GM19397 (cell line): ENCODE data around the gene ZBTB40.

ENCODE experiments used
- ATAC-seq: cut with Tn5 transposase; IDR thresholded peaks from one replicate; pipeline ENCODE4 v1.9.1; 2021; ENCODE audit warnings: mild to moderate bottlenecking, moderate library complexity; ENCODE audit not compliant: unreplicated experiment

Gene ZBTB40

DNA sequence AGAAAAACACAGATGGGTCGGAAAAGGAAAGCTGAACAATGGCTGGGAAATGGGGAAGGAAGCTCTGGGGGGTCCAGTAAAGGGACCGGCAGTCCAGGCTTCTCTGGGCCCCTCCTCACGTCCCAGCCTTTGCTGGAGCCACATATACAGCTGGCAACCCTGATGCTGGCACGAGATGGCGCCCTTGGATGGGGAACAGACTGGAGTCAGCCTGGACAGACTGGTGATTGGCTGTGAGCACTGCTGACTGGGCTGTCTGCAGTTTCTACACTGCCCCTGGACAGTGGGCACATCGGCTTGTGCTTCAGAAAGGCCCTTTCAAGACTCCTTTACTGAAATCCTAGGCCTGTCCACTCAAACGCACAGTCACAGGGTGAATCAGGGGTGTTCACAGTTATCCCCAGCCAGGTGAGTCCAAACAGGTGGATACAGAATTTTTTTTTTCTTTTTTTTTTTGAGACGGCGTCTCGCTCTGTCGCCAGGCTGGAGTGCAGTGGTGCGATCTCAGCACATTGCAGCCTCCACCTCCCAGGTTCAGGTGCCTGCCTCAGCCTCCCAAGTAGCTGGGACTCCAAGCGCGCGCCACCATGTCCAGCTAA, 31.1 kb upstream of the ZBTB40 start:
- ATAC-seq = no peak

DNA sequence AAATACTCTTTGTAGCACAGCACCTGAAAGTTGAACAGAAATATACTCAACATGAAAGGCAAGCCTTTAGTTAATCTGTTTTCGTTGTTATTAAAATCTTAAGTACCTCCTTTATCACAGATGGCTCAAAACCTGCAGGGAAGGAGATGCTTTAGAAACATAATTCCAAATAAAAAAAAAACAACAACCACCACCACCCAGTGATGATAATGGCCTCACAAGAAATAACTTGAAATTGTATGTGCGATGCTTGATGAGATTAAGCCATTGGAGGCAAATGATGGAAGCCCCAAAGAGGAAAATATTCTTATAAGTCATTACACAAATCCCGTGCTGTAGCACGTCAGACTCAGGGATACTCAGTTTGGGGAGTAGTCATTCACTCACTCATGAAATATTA, 24.9 kb upstream of the ZBTB40 start:
- ATAC-seq = no peak

DNA sequence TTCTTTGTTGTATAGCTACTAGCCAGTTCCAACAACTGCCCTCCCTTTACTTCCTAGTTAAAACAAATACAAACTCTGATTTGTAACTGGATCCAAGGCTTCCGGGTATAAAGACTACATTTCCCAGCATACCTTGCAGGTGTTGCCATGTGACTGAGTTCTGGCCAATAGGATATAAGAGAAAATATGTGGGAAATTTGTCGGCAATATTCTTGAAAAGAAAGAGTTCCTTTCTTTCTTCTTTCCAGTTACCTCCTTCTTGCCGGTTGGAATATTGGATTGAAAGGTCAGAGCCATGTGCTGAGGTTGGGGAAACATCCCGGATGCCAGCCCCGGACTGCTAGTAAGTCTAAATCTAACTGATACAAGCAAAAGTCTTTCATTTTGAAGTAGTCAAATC, 23.0 kb upstream of the ZBTB40 start:
- ATAC-seq = no peak

DNA sequence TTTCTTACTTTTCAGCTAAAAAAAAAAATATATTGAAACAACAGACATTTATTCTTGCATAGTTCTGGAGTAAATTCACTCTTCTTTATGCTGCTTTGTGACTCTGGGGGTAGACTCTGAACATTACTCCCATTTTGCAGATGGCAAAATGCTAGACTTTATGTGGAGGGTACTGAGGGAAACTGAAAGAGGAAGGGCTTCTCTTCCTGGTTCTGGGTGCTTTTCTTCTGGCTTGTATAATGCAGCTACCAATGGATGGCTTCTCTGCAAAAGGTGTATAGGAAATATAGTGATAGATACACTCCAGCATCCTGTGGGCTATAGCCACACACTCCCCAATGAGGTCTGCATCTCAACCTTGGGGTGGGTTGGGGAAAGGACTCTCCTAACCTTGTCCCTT, 19.7 kb upstream of the ZBTB40 start:
- no peak for ATAC-seq

DNA sequence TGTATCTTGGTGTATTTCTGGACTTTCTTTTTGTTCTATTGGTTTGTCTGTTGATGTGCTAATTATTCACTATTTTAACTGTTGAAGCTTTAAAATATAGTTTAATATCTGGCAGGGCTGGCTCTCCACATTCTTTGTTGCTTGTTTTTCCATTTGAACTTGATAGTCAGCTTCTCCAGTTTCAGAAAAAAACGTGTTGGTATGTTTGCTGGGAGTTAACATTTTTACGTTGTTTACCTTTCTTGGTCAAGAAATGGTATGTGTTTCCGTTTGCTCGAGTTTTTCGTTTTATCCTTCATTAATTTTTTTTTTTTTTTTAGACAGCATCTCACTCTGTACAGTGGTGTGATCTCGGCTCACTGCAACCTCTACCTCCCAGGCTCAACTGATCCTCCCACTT, 16.9 kb upstream of the ZBTB40 start:
- ATAC-seq = no peak

DNA sequence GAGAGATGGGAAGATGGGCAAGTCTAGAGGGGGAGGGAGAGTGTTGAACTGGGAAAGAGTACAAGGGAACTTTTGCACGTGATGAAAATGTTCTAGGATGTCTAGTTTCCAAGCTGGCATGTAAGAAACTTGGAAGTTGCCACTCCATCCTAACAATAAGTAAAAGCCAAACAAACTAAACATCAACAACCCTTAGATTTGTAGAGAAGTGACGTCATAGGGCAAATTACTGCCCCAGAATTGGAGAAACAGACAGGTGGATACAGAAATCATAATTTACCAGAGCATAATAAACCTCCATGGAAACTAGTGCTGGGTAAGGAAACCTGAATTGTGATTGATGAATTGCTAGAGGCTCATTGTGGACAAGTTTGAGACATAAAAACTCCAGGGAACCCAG, 14.7 kb upstream of the ZBTB40 start:
- ATAC-seq = no peak

DNA sequence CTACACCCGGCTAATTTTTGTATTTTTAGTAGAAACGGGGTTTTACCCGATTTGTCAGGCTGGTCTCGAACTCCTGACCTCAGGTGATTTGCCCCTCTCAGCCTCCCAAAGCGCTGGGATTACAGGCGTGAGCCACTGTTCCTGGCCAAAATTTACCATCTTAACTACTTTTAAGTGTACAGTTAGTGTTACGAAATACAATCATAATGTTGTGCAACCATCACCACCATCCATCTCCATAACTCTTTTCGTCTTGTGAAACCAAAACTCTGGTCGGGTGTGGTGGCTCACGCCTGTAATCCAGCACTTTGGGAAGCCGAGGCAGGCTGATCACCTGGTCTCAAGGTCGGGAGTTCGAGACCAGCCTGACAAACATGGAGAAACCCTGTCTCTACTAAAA, 14.1 kb upstream of the ZBTB40 start:
- ATAC-seq = no peak

DNA sequence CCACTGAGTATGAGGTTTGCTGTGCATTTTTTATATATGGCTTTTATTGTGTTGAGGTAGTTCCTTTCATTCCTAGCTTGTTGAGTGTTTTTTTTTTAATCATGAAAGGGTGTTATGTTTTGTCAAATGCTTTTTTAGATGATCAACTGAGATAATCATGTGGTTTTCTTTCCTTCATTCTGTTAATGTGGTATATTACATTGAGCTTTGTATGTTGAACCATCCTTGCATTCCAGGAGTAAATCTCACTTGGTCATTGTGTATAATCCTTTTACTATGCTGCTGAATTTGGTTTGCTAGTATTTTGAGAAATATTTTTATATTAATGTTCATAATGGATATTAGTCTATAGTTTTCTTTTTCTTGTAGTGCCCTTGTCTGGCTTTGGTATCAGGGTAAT, 11.1 kb upstream of the ZBTB40 start:
- no peak for ATAC-seq

DNA sequence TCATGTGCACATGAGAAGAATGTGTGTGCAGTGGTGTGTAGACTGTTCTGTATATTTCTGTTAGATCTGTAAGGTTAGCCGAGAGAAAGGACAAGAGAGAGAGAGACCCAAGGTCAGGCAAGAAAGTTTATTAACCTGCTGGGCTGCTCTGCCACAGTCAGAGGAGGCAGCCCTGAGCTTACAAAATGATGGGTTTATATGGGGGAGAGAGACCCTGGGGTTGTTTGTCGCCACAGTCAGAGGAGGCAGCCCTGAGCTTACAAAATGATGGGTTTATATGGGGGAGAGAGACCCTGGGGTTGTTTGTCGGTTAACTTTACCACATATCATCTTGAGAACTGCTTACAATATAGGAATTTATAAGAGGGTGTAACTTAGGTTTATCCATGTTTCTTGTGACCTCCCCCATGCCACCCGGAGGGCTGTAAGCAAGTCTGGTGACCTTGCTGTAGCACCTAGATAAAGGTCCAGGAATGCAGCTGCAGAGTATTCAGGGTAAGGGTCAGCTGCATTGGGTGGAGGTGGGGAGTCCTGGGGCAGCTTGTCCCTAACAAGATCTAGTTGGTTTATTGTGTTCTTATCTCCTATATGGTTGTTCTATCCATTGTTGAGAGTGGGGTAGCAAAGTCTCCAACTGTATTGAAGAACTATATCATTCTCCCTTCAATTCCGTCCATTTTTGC, 9.3 kb upstream of the ZBTB40 start:
- no peak for ATAC-seq

DNA sequence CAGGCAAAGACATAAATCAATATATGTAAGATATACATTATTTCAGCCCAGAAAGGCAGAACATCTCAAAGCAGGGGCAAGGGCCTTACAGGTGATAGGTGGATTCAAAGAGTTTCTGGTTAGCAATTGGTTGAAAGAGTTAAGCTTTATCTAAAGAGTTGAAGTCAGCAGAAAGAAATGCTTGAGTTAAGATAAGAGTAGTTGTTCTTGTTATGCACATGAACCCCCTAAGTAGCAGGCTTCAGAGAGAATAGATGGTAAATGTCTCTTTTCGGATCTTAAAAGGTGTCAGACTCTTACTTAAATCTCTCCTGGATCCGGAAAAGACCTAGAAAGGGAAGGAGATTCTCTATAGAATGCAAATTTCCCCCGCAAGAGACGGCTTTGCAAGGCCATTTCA, 8.3 kb upstream of the ZBTB40 start:
- no peak for ATAC-seq

DNA sequence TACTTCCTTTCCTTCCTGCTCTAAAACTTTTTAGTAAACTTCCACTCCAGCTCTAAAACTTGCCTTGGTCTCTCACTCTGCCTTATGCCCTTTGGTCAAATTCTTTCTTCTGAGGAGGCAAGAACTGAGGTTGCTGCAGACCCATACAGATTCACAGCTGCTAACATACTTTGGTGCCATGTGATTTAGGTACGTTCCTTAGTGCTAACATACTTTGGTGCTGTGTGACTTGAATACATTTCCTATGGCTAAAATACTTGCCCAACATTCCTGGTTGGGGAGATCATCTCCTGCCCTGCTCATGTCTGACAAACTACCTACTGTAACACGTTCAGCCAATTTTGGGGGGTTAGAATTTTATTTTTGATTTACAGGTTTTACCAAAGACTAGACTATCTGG, 6.8 kb upstream of the ZBTB40 start:
- ATAC-seq = no peak

DNA sequence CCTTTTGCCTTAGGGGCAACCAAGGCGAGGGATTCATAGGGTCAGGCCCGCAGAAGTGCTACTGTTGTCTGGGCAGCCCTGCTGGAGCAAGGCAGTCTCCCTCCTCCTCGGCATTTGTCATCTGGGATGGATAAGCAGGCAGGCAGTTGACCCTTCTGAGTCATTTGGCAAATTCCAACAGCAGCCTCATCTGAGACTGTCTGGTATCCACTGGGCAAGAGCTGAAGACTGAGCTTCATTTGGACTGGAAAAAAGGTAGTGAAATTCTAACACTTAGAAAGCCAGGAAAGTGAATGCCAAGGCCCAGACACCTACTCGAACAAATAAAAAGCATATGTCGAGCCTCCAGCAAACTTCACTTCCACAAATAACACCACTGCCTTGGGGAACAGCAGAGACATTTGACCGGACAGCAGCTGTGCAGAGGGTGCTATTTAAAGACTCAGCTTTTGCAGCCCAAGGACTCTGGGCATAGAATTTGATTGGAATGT, 4.0 kb upstream of the ZBTB40 start:
- no peak for ATAC-seq

DNA sequence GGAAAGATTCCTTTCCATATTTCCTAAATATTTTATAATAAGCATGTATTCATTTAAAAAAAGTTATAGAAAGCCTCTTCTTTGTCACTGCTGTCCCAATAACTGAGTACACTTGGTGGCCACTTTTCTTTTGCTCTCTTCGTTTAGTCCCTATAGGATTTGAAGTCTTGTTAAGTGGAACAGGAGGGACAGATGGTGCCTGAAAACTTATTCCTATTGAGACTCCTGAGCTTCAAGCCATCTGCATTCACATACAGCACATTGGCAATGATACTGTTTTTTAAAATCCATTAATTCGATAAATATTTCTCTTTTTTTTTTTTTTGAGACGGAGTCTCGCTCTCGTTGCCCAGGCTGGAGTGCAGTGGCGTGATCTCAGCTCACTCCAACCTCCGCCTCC, 2.0 kb upstream of the ZBTB40 start:
- no peak for ATAC-seq

DNA sequence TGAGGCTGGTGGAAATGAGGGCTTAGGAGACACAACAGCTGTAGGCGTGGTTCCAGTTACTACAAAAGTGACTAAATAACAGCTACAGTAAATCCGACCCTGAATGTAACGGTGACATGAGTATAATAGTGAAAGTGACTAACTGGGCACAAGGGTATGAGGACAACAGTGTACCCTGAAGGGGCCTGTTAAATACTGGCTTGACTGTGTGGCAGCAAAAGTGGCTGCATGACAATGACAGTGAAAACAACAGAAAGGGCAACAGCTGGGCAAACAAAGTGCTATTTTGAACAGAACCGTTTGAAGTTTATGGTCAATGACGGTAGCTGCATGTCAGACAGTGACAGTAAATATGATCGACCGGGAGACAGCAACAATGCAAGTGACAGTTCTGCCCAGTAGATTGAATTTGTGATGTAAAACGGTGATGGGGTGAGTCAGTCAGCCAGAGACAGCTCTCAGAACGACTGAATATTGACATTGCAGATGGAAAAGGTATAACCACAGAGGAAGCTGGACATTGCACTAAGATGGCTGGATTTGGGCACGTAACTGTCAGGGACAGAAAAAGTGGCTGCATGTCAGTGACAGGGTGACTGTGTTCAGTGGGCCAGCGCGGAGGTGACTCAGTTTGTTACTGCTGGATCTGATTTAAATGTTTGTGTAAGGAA, 1.2 kb upstream of the ZBTB40 start:
- ATAC-seq = no peak

DNA sequence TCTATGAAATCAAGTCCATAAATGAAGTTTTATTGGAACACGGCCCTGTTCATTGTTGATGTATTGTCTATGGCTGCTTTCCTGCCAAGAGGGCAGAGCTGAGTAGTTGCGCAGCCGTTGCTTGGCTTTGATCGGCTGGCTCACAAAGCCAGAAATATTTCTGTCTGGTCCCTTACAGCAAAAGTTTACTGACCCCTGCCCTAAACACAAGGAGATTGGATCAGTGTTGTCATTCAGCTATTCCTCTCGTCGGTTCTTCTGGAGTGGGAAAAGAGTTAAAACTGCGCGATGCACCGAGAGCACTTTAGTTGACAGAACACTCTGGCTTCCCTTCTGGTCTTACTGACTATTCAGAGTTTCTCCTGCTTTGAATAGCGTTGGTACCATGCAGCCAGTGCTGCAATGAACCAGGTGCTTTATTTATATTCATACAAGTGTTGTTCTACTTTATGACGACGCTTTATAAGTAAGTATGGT, 868 bp downstream of the ZBTB40 start:
- peak; percentile 11 for ATAC-seq

DNA sequence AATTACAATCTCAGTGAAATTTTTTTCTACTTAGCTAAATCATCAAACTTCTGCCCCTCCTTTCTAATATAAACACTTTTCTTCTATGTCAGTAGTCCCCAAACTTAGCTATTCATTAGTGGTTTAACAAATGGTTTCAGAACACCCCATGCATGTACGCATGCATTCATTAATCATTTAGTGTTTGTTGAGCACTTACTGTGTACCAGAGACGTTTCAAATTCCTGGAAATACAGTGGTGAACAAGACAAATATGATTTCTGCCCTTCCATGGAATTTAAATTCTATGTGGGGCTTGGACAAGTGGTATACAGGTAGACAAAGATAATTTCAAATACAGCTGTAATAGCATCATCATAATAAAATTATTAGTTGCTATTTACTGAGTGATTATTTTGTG, 1.5 kb downstream of the ZBTB40 start:
- no peak for ATAC-seq

DNA sequence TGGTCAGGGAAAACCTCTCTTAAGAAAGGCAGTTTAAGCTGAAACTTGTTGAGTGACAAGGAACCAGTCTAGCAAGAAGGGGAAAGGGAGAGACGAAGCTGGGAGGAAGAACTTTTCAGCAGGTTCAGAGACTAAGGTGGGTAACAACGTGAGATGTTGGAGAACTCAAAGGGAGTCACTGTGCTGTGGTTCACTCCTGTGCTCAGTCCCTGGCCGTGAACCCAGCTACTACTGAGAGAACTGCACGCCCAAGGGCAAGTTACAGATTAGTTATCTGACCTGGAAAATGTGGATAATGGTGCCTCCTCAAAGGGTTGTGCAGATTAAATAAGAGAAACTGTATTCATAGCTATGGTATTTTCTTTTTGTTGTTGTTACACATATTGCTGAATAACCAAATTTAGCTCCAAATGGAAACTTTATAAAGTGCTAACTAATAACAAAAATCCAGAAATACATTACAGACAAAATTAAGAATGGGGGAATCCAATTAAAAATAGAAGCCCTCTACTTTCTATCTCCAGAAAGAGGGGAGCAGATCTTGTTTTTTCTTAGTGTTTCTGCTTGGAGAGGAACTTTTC, 2.9 kb downstream of the ZBTB40 start:
- no peak for ATAC-seq

DNA sequence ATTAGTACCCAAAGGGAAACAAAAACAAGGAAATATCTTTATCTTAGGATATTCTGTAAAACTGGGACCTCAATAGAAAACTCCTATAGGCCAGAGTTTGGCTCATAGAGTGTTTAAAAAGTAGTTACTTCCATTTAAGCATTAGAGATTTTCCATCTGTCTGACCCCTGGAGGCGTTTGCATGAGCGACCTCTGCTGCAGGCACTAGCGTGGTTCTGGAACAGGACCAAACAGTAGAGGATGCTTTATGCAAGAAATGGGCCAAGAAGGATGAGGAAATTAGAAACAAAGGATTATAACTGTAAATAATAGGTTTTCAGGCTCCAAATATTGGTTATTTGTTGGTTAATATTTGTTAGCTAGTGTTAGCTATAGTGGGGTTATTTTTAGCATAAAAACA, 5.7 kb downstream of the ZBTB40 start:
- no peak for ATAC-seq

DNA sequence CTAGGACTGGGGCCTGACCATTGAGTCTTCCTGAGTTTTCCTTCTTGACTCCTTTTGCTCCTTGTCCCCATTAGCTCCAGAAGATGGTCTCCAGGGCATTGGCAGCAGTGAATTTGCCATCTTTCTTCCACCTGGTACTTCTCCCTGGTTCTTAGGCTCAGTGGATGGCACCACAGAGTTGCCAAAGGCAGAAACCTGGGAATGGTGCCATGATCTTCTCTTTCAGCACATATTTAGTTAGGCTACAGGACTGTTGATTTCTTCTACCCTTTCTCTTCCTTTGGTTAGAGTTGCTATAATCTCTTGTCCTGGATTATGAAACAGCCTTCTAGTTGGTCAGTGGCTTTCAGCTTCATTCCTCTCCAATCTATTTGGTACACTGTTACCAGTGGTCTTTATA, 6.2 kb downstream of the ZBTB40 start:
- ATAC-seq = no peak

DNA sequence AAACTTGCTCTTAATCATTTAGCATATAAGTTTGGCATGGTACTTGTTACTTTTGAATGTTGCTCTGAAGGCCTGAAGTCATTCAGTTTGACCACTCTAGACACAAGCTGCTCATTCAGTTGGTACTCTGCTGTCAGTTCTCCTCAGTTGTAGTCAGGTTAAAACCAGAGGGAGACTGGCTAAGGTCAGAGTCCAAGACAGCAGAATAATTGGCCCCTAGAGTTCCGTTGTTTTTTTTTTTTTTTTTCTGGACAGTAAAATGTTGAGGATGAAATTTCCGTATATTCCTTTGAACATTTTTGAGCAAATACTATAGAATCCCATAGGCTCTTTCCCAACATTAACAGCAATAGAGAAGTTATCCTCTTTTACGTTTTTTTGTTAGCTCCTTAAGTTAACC, 9.4 kb downstream of the ZBTB40 start:
- no peak for ATAC-seq

DNA sequence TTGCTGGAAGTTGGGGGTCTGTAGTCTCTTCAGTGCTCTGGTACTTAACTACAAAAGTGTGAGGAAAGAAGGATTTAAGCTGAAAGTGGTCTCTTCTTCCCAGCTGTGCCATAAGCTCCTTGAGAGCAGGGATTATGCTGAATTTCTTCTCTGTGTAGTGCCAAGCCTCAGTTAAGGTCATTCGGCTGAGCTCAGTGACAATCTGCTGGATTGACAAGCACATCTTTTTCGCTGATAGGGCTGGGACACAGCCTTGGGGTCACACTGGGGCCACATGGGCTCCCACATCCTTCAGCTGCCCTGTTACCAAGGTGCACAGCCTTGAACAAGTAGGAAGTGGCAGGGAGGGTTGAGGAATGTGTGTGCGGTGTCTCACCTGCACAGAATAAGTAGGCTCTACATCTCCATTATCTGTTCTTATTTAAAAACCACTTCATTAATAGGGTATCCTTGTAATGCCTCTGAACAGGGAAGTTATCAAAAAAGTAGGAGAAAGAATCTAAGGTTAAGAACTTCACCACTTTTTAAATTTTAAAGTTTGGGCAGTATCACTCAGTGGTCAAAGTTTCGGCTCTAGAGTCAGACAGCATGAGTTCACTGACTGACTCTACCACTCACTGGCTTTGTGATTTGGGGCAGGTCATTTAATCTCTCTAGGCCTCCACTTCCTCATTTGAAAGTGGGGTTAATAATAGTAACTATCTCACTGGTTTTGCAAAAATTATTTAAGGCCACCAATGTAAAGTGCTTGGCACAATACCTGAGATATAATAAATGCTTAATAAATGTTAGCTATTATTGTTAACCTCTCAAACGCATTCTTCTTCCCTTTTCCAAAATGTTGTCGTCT, 10.3 kb downstream of the ZBTB40 start:
- no peak for ATAC-seq
